Frontal cortex (tissue), 4 donors: ENCODE results near the gene CCR9. TPM values are rescaled to one million over a fixed set of nuclear protein-coding genes. Genes with fewer than 3 reads are reported as not detected.
A peak's percentile ranks its signal among the peaks of the same experiment; 100 is the strongest.

Experiments
- DNase-seq, 2 donors: peaks; one replicate each; pipeline ENCODE4 v3.0.0; 2012; ENCODE audit warnings: low spot score in 2 of 2
- FAIRE-seq: peaks from 2 replicates; lab custom pipeline; 2012; peaks lifted over from hg19 to GRCh38; lab: Jason Lieb, UNC
- total RNA-seq: library from RNA; depleted of rRNA; stranded (reverse); fragments of >200 nt; gene quantifications from one replicate; pipeline ENCODE4 v1.2.3, GENCODE V29; 2014
- donor health status: control.
- donor health status: control.
- donor health status: control.

Gene CCR9
- total RNA-seq, 1 donor from 2014 or later: 0.41 TPM

DNA sequence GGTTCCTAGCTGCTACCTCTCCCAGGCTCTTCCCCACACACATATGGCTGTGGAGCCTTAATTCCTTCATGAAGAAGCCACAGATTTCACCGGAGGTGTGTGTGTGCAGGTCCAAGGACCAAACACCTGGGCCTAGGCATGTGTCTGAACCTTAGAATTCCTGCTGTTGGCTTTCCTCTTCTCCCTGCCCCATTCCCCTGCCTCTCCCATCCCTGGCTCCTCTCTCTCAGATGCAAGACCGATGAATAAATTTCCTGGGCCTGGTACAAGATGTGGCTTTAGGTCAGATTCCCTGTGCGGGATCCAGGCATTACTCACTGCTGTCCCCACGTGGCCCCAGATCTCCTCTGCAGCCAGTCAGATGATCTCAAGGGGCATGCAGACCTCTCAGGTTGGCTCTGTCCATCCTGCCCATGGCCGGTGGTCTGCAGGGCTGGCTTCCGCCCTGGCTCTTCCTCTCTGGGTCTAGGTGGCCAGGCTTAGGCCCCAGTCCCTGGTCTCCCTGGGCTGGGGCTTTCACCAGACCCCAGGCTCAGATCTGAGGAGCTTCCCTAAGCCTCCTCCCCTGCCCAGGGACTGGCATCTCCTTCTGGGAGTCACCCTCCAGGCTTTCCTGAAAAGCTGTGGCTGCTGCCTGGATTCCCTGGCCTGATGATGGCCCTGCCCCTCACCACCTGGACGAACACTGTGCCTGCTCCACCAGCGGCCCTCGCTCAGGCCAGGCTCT is 20.5 kb downstream of the CCR9 start:
- FAIRE-seq (no peak), DNase-seq (no peak)

DNA sequence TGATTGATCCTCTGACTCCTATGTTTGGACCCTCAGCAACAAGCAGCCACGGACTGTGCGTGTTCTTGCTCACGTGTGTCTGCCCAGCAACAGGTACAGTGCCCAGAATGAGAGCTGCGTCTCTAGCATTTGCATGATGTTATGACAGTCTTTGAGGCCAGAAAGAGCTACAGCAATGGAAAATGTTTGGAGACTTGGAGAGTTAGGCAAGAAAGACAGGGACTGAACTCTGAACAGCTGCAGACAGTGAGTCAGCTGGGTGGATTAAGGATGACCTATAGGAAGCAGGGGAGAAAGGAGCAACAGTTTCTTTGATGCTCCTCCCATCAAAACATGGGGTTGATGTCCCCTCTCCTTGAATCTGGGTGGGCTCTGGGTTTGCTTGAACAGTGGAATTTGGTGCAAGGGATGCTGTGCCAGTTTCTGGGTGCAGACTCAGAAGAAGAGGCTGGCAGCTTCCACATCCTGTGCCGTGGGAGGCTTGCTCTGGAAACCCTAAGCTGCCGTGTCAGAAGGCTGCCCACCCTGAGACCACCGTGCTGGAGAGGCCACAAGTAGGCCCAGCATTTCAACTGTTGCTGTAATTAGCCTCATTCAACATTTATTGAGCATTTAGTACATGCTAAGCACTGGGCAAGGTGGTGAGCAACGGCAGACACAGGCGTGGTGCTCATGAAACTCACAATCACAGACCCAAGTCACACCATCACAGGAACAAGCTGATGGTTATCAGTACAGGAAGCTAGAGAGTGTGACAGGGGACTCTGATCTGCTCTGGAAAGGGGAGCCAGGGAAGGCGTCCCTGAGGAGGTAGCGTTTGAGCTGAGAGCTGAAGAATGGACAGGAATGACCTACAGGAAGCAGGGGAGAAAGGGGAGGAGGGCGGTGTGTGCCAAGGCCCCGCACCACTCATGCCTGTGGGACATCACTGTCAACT is 21.7 kb downstream of the CCR9 start:
- DNase-seq: no peak
- no peak for FAIRE-seq

DNA sequence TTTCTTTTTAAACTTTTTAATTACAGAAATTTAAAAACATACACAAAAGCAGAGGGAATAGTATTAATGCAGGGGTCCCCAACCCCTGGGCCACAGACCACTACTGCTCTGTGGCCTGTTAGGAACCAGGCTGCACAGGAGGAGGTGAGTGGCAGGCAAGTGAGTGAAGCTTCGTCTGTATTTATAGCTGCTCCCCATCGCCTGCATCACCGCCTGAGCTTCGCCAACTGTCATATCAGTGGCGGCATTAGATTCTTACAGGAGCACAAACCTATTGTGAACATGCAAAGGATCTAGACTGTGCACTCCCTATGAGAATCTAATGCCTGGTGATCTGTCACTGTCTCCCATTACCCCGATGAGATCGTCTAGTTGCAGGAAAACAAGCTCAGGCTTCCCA is 22.4 kb downstream of the CCR9 start:
- DNase-seq (no peak), FAIRE-seq (no peak)

DNA sequence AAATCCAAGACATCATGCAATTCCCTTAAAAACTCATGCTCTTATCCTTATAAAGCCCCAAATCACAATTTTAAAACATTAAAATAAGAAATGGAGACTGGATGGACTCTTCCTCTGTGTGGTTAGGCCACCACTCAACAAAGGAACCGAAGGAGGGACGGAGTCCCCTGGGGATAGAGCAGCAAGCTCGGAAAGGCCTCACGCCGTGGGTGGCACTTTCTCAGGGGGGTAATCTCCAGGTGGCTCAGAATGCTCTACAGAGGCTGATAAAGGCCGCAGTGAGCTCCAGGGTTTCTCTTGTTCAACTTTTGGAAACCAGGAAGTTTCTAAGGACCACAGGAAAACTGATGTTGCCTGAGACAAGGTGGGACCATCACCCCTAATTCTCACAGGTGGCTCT is 23.2 kb downstream of the CCR9 start:
- FAIRE-seq (no peak), DNase-seq (no peak)

DNA sequence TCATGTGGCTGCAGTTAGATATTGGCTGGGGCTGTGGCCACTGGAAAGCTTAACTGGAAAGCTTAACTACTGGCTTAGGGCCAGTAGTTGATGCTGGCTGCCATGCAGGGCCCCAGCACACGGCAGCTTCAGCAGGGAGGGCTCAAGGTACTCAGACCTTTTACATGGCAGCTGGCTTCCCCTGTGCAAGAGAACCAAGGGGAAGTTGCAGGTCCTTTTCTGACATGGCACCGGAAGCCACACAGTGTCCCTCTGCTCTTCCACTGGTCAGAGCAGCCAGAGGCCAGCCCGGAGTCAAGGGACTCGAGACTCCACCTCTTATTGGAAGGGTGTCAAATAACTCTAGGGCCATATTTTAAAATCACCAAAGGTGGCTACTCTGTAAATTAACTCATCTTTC is 24.5 kb downstream of the CCR9 start:
- FAIRE-seq (no peak), DNase-seq (no peak)

DNA sequence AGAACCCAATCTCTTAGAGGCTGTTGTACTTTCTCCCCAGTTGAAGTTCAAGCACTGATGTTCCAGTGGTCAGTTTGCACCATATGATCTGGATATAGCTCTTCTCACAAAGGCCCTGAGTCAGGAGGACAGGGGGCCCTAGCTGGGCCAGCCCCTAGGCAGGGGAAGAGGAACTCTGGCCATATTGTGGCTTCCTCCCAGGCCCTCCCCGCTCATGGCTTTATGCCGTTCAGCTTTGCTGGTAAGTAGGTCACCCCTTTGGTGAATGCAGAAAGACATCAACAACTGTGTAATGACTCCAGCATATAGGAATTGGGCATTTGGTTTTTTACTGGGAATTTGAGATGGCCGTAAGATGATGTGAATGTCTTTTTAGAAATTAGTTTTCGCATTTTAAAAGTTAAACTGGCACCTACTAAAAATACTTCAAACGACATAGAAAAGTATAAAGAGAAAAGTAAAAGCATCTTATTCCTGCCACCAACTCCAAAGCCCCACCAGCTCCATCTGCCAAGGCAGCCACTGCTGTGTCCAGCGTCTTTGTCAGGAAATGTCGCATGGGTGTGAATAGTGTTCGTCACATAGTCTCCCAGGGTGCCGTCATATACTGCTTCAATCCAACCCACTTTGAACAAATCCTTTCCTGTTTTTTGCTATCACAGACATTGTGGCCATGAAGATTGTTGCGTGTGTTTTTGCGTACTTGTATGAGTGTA is 25.3 kb downstream of the CCR9 start:
- DNase-seq: no peak
- FAIRE-seq: no peak

DNA sequence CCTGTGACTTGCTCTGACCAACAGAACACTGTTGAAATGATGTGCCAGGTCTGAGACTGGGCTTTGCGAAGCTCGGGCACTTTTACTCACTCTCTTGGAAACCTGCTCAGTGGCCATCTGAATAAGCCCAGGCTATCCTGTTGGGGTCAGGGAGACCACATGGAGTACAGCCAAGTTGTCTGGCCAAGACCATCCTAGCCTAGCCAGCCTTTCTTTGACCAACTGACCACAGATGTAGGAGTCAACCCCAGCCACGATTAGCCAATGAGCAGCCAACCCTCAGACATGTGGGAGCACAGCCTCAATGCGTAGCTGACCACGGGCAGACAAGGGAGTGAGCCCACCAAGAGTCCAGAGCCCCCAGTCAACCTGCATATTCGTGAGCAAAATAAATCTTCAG is 26.1 kb downstream of the CCR9 start:
- DNase-seq (no peak), FAIRE-seq (no peak)

DNA sequence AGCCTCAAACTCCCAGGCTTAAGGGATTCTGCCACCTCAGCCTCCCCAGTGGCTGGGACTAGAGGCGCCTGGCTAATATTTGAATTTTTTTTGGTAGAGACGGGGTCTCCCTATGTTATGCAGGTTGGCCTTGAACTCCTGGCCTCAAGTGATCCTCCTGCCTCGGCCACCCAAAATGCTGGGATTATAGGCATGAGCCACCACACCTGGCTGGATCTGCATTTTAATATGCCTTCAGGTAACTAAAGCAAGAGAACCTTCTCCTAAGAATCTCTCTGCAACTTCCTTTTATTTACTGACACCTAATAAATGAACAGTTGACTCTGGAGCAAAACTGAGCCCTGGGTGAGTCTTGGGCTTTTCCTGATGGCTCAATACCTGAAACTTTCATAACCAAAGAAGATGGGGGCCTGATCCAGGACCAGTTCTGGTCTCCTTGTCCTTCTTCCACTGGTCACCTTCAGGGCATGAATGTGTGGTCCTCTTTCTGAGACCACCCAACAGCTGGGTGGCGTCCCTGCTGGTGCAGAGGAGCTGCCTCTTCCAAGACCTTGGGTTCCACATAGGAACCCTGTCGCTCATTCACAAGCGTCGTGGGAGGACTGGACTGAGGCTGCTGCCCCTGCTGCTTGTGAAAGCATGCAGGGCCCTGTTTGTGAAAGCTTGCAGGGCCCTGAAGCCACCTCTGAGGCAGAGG is 28.2 kb downstream of the CCR9 start:
- FAIRE-seq: no peak
- DNase-seq: no peak

DNA sequence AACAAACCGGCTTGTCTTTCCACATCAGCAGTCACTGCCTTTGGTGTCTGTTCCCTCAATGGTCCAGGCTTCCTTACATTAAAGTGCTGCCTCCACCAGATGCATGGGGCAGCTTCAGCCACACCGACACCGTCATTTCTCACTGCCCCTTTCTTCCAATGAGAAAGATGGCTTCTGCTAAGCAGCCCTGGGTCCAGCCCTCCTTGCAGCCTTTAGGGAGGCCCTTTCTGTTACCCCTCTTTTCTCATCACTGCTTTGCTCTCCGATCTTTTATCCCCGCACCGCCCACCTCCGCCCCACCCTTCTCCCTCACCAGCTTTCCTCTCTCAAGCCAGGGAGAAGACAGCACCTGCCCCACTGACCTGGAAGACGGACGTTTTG is 28.7 kb downstream of the CCR9 start:
- FAIRE-seq (no peak), DNase-seq (no peak)

DNA sequence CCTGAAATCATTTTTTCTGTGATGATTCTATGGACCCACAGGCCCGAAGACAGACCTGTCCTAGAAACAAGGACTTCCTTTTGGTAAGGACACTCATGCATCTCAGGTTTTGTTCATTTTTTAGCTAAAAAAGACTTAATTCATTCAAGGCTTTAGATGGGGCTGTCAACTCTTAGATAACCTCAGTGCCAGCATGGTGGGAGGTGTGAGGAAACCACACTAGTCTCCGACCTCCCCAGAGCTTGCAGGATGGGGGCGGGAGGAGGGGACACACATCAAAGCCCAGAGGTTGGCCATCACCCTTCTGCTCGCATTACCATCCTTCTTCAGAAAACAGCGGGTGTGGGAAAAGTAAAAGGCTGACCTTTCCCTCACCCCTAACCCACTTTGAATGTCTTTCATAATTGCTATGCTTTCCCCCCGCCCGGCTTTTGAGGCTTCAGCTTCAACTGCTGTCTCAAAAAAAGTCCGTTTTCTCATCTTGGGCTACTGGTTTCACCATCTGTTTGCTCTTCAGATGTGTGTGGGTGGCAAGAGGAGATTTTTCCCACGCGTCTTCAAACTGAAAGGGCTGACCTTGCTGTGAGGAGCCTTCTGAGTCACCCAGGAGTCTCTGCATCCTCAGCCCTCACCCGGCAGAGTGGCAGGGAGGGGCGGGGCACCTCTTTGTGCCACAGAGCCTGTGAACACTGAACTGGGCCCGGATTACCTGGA is 29.3 kb downstream of the CCR9 start:
- no peak for FAIRE-seq
- peak in 1 of 2 donors; percentile 35 for DNase-seq

DNA sequence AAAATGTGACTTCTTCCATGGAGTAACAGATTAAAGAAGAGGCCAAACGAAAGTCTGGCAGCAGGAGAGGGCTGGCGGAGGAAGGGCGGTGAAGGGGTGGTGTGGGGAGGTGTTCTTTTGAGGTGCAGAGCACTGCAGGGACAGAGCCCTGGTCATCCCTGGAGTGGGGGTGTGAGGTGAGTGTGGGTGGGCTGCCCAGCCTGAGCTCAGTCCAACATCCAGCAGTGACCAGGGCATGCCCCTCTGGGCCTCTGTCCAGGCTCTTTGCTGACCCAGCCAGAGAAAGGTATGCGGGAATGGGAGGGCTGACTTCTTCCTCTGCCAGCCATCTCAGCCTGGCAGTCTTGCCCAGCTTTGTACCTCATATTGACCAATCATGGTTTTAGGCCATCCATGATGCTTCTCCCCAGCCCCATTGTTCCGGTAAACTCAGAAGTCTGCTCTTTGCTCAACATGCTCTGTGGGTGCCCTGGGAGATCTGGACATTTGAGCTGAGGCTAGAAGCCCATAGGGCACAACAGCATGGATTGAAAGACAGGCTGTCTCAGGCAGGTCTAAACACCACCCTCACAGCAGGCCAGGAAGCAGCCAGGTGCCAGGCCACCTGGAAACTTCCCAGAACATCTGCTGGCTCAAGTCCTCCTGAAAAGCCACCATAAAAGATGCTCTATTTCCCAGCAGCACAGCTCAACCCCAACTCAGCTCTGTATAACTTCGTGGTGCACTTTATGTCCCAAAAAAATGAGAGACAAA is 31.0 kb downstream of the CCR9 start:
- DNase-seq: no peak
- no peak for FAIRE-seq

DNA sequence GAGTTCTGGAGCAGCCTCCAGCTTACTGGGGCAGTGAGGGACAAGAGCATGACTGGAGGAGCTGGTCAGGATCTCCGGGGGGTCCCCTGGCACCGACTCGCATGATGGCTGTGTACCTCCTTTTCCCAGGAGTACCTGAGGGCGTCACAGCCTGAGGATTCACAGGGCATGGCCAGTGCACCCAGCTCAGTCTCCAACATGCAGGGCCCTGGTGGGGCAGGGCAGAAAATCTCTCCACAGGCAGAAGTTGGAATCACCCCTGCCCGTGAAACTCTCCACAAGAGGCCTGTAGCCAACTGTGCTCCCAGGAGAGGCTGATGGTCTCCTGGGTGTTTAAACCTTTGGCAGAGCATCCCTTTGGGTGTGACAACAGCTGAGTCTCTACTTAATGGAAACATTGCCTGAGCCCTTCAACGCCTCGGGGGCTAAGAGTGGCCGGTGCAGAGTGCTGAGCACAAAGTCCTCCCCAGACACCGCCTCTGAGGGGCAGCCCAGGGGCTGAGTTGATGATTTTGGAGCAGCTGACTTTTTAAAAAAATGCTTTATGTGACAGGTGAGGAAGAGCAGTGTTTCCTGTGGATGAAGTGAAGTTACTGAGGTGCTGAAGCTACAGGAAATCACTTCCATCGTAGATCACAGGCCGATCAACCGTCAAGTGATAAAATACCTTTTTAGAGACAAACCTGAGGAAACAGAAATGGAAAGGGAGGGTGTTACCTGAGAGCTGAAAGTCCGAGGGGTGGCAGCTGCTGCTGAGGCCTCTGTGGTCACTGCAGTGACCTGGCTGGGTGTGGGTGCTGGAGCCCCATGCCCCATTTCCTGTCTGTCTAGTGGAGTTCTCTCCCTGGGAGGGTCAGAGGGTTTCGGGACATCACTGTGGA is 35.1 kb downstream of the CCR9 start:
- FAIRE-seq (no peak), DNase-seq (no peak)

DNA sequence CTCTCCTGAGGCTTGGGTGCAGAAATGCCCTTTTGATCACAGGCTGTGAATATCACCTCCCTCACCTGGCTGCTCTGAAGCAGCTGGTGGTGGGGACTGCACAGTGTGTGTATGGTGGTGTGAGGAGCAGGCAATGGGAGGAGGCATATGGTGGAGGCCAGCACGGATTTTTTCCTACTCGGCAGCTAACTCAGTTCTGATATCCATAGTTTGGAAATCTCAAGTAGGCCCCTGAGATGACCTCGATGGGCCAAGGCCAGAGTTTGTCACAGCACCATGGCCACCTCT is 35.6 kb downstream of the CCR9 start:
- DNase-seq (no peak), FAIRE-seq (no peak)

DNA sequence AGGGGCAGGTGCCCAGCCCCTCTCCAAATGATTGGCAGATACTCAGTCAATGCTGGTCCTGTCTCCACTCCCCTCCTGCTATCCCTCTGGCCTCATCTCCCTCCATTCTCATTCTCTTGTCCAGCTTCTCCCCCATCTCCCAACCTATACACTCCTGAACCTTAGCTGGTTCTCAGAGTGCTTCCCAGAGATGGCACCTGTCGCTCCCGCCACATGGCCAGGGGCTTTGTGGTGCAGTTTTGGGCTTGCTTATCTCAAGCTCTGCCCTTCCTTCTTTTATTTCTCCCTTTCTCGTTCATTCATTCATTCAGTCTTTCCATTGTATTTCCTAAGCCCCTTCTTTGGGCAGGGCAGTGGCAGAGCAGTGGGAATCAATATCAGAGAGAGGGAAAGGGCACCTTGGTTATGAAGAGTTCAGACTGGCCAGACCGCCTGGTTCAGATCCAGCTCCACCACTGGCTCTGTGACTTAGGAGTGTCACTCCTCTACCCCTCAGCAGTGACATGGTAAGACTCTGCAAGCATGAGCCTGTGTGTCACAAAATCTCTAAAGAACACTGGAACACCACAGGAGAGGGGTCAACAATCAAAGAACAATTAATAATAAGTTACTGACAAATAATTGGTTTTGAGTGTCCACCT is 36.7 kb downstream of the CCR9 start:
- no peak for DNase-seq
- no peak for FAIRE-seq

DNA sequence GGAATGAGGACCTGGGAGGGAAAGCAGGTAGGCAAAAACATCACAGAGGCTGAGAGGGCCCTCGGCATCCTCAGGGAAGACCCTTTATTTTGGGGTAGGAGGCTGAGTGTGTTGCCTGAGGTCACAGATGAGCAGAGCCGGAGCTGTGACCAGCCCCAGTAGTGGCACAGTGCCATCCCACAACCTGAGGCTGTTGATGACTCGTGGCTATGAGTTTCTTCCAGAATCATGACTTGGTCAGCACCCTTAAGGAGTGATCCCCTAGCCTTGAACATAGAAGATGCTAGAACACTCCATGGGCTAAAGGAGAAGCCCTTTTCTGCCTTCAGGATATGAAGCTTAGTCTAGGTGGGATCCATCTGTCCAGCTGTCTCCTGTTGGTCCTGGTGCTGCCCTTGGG is 37.4 kb downstream of the CCR9 start:
- FAIRE-seq (no peak), DNase-seq (no peak)

DNA sequence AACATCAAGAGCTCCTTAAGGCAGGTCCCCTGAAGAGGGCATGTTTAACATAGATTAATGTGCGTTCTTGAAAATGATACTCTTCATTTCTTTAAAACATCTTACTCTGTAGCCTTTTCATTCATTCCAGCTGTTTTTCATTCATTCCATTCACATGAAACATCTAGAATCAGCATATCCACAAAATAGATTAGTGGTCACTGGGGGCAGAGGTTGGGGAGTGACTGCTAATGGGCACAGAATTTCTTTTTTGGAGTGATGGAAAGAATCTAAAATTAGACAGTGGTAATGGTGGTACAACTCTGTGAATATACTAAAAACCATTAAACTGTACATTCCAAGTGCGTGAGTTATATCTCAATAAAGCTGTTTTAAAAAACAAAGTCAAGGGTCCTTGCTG is 41.5 kb downstream of the CCR9 start:
- FAIRE-seq: no peak
- DNase-seq: no peak

DNA sequence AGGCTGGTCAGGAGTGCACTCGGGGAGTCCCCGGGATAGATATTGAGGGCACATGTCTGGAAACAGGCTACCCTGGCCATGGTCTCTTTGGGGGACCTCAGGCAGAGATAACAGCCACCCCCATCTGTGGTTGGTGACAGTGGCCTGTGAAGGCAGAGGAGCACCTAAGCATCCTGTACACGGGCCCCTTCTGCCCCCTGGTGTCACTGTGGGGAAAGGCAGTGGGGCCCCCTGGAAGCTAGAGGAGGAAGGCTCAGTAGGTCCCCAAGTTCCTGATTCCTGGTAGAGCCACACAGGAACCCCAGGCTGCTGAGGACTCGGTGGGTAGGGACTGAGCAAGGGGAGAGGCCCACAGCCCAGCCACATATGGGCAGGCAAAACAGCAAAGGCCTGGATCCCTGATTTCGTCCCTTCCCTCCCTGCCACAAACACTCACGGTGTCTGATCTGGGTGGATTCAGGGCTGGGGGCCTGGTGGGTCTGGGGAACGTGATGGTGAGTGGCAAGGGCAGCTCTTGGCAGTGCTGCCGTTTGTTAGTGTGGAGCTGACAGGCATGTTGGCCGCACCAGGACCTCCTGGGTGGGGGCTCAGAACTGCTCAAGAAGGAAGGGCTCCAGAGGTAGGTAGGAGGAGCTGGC is 42.8 kb downstream of the CCR9 start:
- peak in 1 of 2 donors; percentile 59 for DNase-seq
- no peak for FAIRE-seq
